ENCODE results near the gene DOCK9.

DNA sequence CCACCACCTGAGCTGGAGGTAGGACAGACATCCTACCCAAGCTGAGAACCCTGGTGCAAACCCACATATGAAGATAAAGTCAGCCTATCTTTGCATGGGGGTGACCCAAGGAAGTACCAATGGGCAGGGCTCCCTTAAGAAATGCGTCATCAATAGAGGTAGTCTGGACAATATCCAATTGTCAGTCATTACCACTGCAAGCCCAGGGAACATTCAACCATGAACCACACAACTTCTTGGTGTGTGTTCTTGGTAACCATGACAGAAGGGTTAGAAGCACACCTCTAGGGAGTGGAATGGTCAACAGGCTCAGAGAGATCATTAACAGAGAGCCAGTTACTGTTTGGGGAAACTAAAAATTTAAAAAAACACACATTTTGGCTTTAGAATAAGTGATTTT is 34.7 kb upstream of the DOCK9 start:
- TF ChIP-seq, protein P1, sequence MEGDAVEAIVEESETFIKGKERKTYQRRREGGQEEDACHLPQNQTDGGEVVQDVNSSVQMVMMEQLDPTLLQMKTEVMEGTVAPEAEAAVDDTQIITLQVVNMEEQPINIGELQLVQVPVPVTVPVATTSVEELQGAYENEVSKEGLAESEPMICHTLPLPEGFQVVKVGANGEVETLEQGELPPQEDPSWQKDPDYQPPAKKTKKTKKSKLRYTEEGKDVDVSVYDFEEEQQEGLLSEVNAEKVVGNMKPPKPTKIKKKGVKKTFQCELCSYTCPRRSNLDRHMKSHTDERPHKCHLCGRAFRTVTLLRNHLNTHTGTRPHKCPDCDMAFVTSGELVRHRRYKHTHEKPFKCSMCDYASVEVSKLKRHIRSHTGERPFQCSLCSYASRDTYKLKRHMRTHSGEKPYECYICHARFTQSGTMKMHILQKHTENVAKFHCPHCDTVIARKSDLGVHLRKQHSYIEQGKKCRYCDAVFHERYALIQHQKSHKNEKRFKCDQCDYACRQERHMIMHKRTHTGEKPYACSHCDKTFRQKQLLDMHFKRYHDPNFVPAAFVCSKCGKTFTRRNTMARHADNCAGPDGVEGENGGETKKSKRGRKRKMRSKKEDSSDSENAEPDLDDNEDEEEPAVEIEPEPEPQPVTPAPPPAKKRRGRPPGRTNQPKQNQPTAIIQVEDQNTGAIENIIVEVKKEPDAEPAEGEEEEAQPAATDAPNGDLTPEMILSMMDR (IDR thresholded peaks at IDR 0.05): no peak
- TF ChIP-seq POLR2A (IDR thresholded peaks at IDR 0.05) (no peak), POLR2AphosphoS5 (IDR thresholded peaks at IDR 0.05) (no peak)

Measured in prostate gland (tissue), 2 donors.